Neural cell (in vitro differentiated cells): ENCODE results near the gene WDR35.
"Not testable (repeated sequence)": the region's sequence is repeated elsewhere in the genome, so short reads cannot be mapped to it uniquely, and the experiment has no call there.

Source experiments
- EP300 ChIP-seq: fragments of 450-650 bp; conservative IDR thresholded peaks from 2 replicates; pipeline ENCODE4 v1.6.1; 2014; ENCODE audit warnings: antibody characterized with exemption, mild to moderate bottlenecking, moderate library complexity; ENCODE audit not compliant: poor library complexity, severe bottlenecking
- EZH2 ChIP-seq: fragments of 200-600, 300-800 bp; shearing (Covaris generic), sonication (generic); IDR thresholded peaks from 2 replicates; pipeline ENCODE4 v1.6.1; 2014; ENCODE audit warnings: antibody characterized with exemption, low read length, borderline replicate concordance, mild to moderate bottlenecking; ENCODE audit not compliant: insufficient read depth, poor library complexity, severe bottlenecking
- POLR2AphosphoS5 ChIP-seq: IDR thresholded peaks from 2 replicates; pipeline ENCODE4 v1.6.1; 2012
- RAD21 ChIP-seq: fragments of 450-650 bp; conservative IDR thresholded peaks from 2 replicates; pipeline ENCODE4 v1.6.1; 2014; ENCODE audit warnings: antibody characterized with exemption, mild to moderate bottlenecking, moderate library complexity
- TF ChIP-seq, protein P1 (sequence below): fragments of 450-650 bp; IDR thresholded peaks from 2 replicates; pipeline ENCODE4 v1.5.1; 2014; ENCODE audit warnings: antibody characterized with exemption, mild to moderate bottlenecking, moderate library complexity; ENCODE audit not compliant: poor library complexity, severe bottlenecking
- TF ChIP-seq, protein P2 (sequence below): IDR thresholded peaks from 2 replicates; pipeline ENCODE4 v1.6.1; 2012; ENCODE audit warnings: borderline replicate concordance

GRCh38 chr2:19924526-19924925 is 65.4 kb downstream of the WDR35 start:
- TF ChIP-seq EP300, RAD21, POLR2AphosphoS5, EZH2: not testable (repeated sequence)
- TF ChIP-seq, protein P1, sequence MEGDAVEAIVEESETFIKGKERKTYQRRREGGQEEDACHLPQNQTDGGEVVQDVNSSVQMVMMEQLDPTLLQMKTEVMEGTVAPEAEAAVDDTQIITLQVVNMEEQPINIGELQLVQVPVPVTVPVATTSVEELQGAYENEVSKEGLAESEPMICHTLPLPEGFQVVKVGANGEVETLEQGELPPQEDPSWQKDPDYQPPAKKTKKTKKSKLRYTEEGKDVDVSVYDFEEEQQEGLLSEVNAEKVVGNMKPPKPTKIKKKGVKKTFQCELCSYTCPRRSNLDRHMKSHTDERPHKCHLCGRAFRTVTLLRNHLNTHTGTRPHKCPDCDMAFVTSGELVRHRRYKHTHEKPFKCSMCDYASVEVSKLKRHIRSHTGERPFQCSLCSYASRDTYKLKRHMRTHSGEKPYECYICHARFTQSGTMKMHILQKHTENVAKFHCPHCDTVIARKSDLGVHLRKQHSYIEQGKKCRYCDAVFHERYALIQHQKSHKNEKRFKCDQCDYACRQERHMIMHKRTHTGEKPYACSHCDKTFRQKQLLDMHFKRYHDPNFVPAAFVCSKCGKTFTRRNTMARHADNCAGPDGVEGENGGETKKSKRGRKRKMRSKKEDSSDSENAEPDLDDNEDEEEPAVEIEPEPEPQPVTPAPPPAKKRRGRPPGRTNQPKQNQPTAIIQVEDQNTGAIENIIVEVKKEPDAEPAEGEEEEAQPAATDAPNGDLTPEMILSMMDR = not testable (repeated sequence)
- TF ChIP-seq, protein P2, sequence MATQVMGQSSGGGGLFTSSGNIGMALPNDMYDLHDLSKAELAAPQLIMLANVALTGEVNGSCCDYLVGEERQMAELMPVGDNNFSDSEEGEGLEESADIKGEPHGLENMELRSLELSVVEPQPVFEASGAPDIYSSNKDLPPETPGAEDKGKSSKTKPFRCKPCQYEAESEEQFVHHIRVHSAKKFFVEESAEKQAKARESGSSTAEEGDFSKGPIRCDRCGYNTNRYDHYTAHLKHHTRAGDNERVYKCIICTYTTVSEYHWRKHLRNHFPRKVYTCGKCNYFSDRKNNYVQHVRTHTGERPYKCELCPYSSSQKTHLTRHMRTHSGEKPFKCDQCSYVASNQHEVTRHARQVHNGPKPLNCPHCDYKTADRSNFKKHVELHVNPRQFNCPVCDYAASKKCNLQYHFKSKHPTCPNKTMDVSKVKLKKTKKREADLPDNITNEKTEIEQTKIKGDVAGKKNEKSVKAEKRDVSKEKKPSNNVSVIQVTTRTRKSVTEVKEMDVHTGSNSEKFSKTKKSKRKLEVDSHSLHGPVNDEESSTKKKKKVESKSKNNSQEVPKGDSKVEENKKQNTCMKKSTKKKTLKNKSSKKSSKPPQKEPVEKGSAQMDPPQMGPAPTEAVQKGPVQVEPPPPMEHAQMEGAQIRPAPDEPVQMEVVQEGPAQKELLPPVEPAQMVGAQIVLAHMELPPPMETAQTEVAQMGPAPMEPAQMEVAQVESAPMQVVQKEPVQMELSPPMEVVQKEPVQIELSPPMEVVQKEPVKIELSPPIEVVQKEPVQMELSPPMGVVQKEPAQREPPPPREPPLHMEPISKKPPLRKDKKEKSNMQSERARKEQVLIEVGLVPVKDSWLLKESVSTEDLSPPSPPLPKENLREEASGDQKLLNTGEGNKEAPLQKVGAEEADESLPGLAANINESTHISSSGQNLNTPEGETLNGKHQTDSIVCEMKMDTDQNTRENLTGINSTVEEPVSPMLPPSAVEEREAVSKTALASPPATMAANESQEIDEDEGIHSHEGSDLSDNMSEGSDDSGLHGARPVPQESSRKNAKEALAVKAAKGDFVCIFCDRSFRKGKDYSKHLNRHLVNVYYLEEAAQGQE = not testable (repeated sequence)
